Thyroid gland (tissue), 4 donors: ENCODE measurements around the gene KRT85. TPM values are rescaled to one million over a fixed set of nuclear protein-coding genes. Genes with fewer than 3 reads are reported as not detected.

Source experiments
- DNase-seq, 2 donors: peaks; one replicate each; pipeline ENCODE4 v3.0.0-alpha.2; 2019
- H3K27ac ChIP-seq, 3 donors: fragments of 200-600 bp; sonication (generic); 1 replicate in 2 of 3; 2 replicates in 1 of 3; pipeline ENCODE4 v1.5.1; 2016 to 2019; ENCODE audit warnings: mild to moderate bottlenecking in 1 of 3, moderate library complexity in 1 of 3
- H3K27me3 ChIP-seq: fragments of 200-600 bp; sonication (generic); one replicate; pipeline ENCODE4 v1.5.1; 2019
- H3K36me3 ChIP-seq, 2 donors: fragments of 200-600 bp; sonication (generic); one replicate each; pipeline ENCODE4 v1.5.1; 2016 to 2019
- H3K4me1 ChIP-seq, 2 donors: fragments of 200-600 bp; sonication (generic); one replicate each; pipeline ENCODE4 v1.5.1; 2017 to 2019
- H3K4me3 ChIP-seq, 3 donors: fragments of 200-600 bp; sonication (generic); replicated peaks in 1 of 3; 1 replicate in 2 of 3; 2 replicates in 1 of 3; pipeline ENCODE4 v1.5.1; 2016; ENCODE audit warnings: mild to moderate bottlenecking in 1 of 3
- H3K9me3 ChIP-seq: fragments of 200-600 bp; sonication (generic); one replicate; pipeline ENCODE4 v1.5.1; 2017
- POLR2A ChIP-seq, 2 donors: fragments of 450-650 bp; IDR thresholded peaks; one replicate each; pipeline ENCODE4 v1.6.1; 2017; ENCODE audit warnings: antibody characterized with exemption in 2 of 2, mild to moderate bottlenecking in 2 of 2, moderate library complexity in 1 of 2
- WGBS, 2 donors: methylation state at CpG; one replicate each; pipeline ENCODE4 v1.1.5; 2017; 5-methylcytosine and 5-hydroxymethylcytosine counted together
- intact Hi-C: fragments of 100-400 bp; cut with DNase I; formaldehyde crosslinking; loops from one replicate; pipeline ENCODE4 v1.15.1; 2023
- total RNA-seq, 4 donors: library from RNA; depleted of rRNA; stranded (reverse); fragments of >200 nt; gene quantifications; one replicate each; pipeline ENCODE4 v1.2.3, GENCODE V29; 2016
- TF ChIP-seq, protein P1 (sequence below), 6 experiments: fragments of 200-600 bp in 3 of 6; fragments of 450-650 bp in 3 of 6; sonication (generic) in 3 of 6; IDR thresholded peaks; one replicate each; pipeline ENCODE4 v1.5.1; 2016 to 2019; ENCODE audit warnings: antibody characterized with exemption in 6 of 6, mild to moderate bottlenecking in 2 of 6, inconsistent platforms in 1 of 6, moderate library complexity in 1 of 6

KRT85 gene
- not detected for total RNA-seq

DNA sequence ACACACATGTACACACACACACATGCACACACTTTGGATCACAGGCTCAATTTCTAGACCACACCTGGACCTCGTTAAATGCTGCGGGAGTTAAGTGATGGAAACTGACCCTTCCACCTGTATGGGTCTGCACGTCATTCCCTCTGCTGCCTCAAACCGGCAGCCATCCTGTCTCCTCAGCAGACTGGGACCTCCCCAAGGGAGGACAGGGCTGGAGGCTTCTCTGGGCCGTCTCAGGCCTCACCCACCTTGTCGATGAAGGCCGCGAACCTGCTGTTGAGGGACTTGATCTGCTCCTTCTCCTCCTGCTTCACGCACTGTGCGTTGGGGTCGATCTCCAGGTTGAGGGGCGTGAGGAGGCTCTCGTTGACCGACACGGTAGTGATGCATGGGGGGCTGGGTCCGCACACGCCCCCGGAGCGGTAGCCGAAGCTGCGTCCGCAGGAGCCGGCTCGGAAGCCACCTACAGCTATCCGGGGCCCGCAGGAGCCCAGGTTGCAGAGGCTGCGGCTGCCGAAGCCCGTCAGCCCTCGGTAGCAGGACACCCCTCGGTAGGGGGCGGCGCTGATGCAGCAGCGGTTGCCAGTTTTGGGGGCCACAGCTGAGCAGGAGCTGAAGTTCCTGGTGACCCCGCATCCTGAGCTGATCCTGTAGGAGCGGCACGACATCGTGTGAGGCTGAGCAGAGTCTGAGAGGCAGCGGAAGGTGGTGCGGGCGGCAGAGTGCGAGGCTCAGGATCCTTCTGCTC lies at the start of gene KRT85:
Gene KRT85 (minus strand): TSS at position 744 of the 748 bp plus-strand sequence. CDS start 76 bp downstream, at position 668.
- H3K36me3 ChIP-seq, result no peaks in the 10 kb centered on the region
- no peak within 1 kb of the TSS for H3K27ac ChIP-seq
- H3K9me3 ChIP-seq, result no peaks in the 10 kb centered on the region
- intact Hi-C loops, result no loop called here
- 78 to 87% methylated on average over 29 to 35 of the region's 42 CpGs for WGBS, 2 donors
- no peak within 1 kb of the TSS for H3K4me3 ChIP-seq
- no peaks in the 10 kb centered on the region for H3K27me3 ChIP-seq
- DNase-seq, result no peak
- peaks cover 13 to 23% of the 10 kb centered on the region in 2 donors for H3K4me1 ChIP-seq
- no peak for TF ChIP-seq POLR2A (IDR thresholded peaks at IDR 0.05)
- TF ChIP-seq, protein P1, sequence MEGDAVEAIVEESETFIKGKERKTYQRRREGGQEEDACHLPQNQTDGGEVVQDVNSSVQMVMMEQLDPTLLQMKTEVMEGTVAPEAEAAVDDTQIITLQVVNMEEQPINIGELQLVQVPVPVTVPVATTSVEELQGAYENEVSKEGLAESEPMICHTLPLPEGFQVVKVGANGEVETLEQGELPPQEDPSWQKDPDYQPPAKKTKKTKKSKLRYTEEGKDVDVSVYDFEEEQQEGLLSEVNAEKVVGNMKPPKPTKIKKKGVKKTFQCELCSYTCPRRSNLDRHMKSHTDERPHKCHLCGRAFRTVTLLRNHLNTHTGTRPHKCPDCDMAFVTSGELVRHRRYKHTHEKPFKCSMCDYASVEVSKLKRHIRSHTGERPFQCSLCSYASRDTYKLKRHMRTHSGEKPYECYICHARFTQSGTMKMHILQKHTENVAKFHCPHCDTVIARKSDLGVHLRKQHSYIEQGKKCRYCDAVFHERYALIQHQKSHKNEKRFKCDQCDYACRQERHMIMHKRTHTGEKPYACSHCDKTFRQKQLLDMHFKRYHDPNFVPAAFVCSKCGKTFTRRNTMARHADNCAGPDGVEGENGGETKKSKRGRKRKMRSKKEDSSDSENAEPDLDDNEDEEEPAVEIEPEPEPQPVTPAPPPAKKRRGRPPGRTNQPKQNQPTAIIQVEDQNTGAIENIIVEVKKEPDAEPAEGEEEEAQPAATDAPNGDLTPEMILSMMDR (IDR thresholded peaks at IDR 0.05), result no peak

DNA sequence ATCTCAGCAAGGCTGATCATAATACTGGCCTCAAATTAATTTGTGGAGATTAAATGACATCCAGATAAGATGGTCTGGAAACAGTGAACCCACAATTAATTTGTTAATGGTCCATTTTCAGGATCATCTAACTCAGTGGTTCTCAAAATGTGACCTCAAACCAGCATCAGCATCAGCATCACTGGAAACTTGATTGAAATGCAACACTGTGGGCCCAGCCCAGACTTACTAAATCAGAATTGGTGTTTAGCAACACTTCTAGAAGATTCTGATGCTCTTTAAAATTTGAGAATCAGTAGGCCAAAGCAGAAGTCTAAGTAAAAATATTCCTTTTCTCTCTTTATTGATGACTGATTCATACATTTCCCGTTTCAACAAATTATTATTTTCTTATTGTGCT lies 49.5 kb upstream of the KRT85 start:
- H3K4me3 ChIP-seq, result no peak overlapping the region
- H3K36me3 ChIP-seq, result no peaks in the 10 kb centered on the region
- no peaks in the 10 kb centered on the region for H3K9me3 ChIP-seq
- H3K4me1 ChIP-seq, result no peaks in the 10 kb centered on the region
- H3K27me3 ChIP-seq, result no peaks in the 10 kb centered on the region
- DNase-seq, result no peak
- 67 to 81% methylated on average over 1 of the region's 1 CpG for WGBS, 2 donors
- TF ChIP-seq, protein P1 (IDR thresholded peaks at IDR 0.05), result no peak
- TF ChIP-seq POLR2A (IDR thresholded peaks at IDR 0.05), result no peak
- intact Hi-C loops, result no loop called here
- peak overlapping the region in 1 of 3 donors; percentile 2 for H3K27ac ChIP-seq

DNA sequence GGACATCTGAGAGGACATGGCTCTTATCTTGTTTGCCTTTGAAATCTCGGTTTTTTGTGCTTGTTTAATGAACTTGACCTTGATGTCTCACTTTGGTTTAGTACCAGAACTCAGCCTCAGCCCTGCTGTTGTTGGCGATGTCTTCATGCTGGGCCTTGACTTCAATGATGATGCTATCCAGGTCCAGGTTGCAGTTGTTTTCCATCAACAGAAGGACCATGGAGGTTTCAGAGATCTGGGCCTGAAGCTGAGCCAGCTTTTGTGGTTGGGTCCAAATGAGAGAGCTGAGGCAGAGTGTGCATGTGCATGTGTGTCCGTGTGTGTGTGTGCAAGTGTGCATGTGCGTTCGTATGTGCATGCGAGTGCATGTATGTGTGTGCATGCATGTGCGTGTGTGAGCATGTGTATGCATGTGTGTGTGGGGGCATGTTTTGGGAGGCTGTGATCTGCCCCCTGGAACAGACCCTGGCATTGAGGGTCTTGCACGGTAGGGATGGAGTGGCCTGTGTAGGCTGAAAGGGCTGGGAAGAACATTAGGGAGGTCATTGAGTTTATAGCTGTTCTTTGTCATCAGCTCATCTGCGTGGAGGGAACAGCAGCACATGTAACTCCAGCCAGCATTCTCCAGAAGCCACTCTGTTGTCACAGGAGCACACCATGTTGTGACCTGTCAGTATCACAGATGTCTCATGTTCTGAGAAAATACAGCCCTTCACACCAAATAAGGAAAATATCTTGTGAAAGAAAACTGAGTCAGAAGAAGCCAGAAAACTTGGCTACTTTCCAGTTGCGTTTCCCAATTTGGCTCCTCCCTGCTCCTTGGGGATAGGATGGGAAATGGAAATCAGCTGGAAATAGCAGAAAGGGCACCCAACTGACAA lies 48.8 kb upstream of the KRT85 start:
- no peak overlapping the region for H3K27ac ChIP-seq
- 74 to 78% methylated on average over 10 of the region's 10 CpGs for WGBS, 2 donors
- no peak for DNase-seq

DNA sequence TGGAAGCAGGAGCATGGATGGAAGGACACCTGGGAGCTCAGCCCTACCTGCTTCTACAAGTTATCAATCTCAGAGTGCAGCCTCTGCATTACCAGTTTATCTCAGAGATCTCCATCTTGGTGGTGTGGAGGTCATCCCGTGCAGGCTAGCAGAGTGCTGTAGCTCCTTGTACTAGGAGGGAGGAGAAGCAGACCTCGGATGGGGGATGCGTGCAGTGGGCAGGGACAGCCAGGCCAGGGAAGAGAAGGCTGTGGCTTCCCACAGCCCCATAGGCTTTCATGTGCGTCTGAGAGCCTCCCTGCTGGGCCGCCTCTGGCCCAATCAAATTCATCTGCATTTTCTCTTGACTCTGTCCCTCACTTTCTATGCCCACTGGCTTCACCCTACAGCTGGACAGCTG lies 47.7 kb upstream of the KRT85 start:
- no peak for DNase-seq
- no peaks in the 10 kb centered on the region for H3K27me3 ChIP-seq
- no peaks in the 10 kb centered on the region for H3K4me1 ChIP-seq
- TF ChIP-seq, protein P1 (IDR thresholded peaks at IDR 0.05), result no peak
- no peak for TF ChIP-seq POLR2A (IDR thresholded peaks at IDR 0.05)
- no peaks in the 10 kb centered on the region for H3K9me3 ChIP-seq
- 73% methylated on average over 3 to 5 of the region's 5 CpGs for WGBS, 2 donors
- intact Hi-C loops, result no loop called here
- H3K36me3 ChIP-seq, result no peaks in the 10 kb centered on the region
- H3K4me3 ChIP-seq, result no peak overlapping the region
- no peak overlapping the region for H3K27ac ChIP-seq

More for the DNA sequence above, 48.8 kb upstream of the KRT85 start:
- H3K4me1 ChIP-seq, result no peaks in the 10 kb centered on the region
- H3K4me3 ChIP-seq, result no peak overlapping the region
- H3K27me3 ChIP-seq, result no peaks in the 10 kb centered on the region
- TF ChIP-seq POLR2A (IDR thresholded peaks at IDR 0.05), result no peak
- TF ChIP-seq, protein P1 (IDR thresholded peaks at IDR 0.05), result no peak
- intact Hi-C loops, result no loop called here
- no peaks in the 10 kb centered on the region for H3K36me3 ChIP-seq
- H3K9me3 ChIP-seq, result no peaks in the 10 kb centered on the region
